ENCODE measurements around the gene LMF1. TPM values are rescaled to one million over a fixed set of nuclear protein-coding genes. Genes with fewer than 3 reads are reported as not detected.
A peak's percentile ranks its signal among the peaks of the same experiment; 100 is the strongest.
"Not testable (repeated sequence)": the region's sequence is repeated elsewhere in the genome, so short reads cannot be mapped to it uniquely, and the experiment has no call there.

The LMF1 gene
- total RNA-seq, 6 experiments from 2014 or later = 10.9 to 20.0 (median 13.8) TPM

DNA sequence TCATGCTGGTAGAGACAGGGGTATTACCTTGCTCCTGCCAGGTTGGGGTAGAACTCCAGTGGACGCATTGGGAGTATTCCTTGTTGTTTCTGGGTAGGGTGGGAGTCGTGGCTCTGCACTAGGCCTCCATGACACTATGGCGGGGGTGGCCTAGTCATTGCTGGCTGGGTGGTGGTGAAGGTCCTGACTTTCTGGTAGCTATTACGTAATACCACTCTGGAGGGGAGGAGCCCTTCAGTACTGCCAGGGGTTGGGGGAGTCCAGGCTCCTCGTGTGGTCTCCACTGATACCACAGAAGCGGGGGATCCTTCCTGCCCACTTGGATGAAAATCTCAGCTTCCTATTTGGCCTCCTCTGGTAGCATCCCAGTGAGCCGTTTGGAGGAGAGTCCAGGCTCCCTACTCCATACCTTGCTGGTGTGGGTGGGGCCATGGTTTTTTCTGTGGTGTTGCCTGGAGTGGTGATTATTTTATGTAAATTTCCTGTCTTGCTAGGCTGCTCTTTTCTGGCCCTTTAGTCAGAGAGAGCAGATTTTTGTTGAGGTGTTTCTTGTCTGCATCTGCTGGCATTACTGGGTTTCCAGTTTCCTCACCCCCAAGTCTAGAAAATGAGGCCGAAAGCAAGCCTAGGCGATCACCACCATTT lies 104.4 kb downstream of the LMF1 start:
- no peak for TF ChIP-seq POLR2A (IDR thresholded peaks at IDR 0.05)
- TF ChIP-seq, protein P1, sequence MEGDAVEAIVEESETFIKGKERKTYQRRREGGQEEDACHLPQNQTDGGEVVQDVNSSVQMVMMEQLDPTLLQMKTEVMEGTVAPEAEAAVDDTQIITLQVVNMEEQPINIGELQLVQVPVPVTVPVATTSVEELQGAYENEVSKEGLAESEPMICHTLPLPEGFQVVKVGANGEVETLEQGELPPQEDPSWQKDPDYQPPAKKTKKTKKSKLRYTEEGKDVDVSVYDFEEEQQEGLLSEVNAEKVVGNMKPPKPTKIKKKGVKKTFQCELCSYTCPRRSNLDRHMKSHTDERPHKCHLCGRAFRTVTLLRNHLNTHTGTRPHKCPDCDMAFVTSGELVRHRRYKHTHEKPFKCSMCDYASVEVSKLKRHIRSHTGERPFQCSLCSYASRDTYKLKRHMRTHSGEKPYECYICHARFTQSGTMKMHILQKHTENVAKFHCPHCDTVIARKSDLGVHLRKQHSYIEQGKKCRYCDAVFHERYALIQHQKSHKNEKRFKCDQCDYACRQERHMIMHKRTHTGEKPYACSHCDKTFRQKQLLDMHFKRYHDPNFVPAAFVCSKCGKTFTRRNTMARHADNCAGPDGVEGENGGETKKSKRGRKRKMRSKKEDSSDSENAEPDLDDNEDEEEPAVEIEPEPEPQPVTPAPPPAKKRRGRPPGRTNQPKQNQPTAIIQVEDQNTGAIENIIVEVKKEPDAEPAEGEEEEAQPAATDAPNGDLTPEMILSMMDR (IDR thresholded peaks at IDR 0.05) = no peak
- Histone ChIP-seq H3K27me3 (no peaks in the 10 kb centered on the region), H3K4me1 (no peaks in the 10 kb centered on the region), H3K27ac (no peak overlapping the region), H3K9me3 (no peaks in the 10 kb centered on the region), H3K36me3 (no peaks in the 10 kb centered on the region), H3K4me3 (no peak overlapping the region)
- intact Hi-C loops (cut with DNase I) = no loop called here
- WGBS (ENCODE audit: insufficient coverage, low coverage, low lambda C conversion rate, missing lambda C conversion rate) = 87% methylated on average over 7 of the region's 9 CpGs
- ATAC-seq = no peak
- no peak for DNase-seq

DNA sequence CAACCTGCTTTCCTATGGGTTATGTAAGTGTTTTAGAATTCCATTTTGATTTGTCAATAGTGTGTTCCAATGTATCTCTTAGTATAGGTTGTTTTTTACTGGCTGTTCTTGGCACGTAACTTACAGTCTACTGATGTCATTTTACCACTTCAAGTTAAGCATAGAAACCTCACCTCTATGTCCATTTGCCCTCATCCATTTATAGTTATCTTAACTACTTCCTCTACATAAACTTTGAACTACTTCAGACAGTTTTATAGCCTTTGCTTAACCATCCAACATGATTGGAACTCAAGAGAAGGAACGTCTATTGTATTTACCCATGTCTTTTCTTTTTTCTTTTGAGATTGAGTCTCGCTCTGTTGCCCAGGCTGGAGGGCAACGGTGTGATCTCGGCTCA lies 105.8 kb downstream of the LMF1 start:
- Histone ChIP-seq H3K4me3 (no peak overlapping the region), H3K36me3 (no peaks in the 10 kb centered on the region), H3K4me1 (no peaks in the 10 kb centered on the region), H3K27ac (no peak overlapping the region), H3K9me3 (no peaks in the 10 kb centered on the region), H3K27me3 (no peaks in the 10 kb centered on the region)
- intact Hi-C loops (cut with DNase I) = no loop called here
- ATAC-seq (no peak), DNase-seq (no peak)
- WGBS (ENCODE audit: insufficient coverage, low coverage, low lambda C conversion rate, missing lambda C conversion rate) = 94% methylated on average over 4 of the region's 5 CpGs
- TF ChIP-seq, protein P1 (IDR thresholded peaks at IDR 0.05) = no peak
- no peak for TF ChIP-seq POLR2A (IDR thresholded peaks at IDR 0.05)

GRCh38 chr16:861446-861845 lies 109.3 kb downstream of the LMF1 start:
- no peak overlapping the region for H3K27ac ChIP-seq
- DNase-seq (peak in 1 of 3 donors; percentile 24), ATAC-seq (no peak)
- no peaks in the 10 kb centered on the region for H3K4me1 ChIP-seq
- intact Hi-C loops (cut with DNase I) = no loop called here
- no peaks in the 10 kb centered on the region for H3K9me3 ChIP-seq
- H3K4me3 ChIP-seq = no peak overlapping the region
- no peaks in the 10 kb centered on the region for H3K27me3 ChIP-seq
- H3K36me3 ChIP-seq = no peaks in the 10 kb centered on the region
- 91% methylated on average over 9 of the region's 17 CpGs for WGBS (ENCODE audit: insufficient coverage, low coverage, low lambda C conversion rate, missing lambda C conversion rate)
- TF ChIP-seq POLR2A (IDR thresholded peaks at IDR 0.05) = no peak
- TF ChIP-seq, protein P1 (IDR thresholded peaks at IDR 0.05) = no peak

DNA sequence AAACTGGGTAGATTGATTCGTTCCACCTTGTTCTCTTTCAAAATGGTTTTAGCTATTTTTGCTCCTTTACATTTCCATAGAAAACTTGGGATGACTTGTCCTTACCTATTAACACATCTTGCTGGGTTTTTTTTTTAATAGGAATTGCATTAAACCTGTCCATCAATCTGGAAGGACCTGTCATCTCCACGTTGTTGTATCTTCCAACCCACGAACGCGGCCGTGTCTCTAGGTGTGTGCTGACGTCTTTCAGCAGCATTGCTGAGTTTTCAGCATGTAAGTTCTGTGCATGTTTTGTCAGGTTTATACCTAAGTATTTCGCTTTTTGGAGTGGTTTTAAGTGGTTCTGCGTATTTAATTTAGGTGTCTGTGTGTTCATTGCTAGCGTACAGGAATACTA lies 109.9 kb downstream of the LMF1 start:
- DNase-seq (no peak), ATAC-seq (no peak)
- WGBS (ENCODE audit: insufficient coverage, low coverage, low lambda C conversion rate, missing lambda C conversion rate) = 90% methylated on average over 10 of the region's 10 CpGs
- Histone ChIP-seq H3K27me3 (no peaks in the 10 kb centered on the region), H3K4me1 (no peaks in the 10 kb centered on the region), H3K9me3 (no peaks in the 10 kb centered on the region), H3K4me3 (no peak overlapping the region), H3K27ac (no peak overlapping the region), H3K36me3 (no peaks in the 10 kb centered on the region)
- TF ChIP-seq, protein P1 (IDR thresholded peaks at IDR 0.05) = no peak
- TF ChIP-seq POLR2A (IDR thresholded peaks at IDR 0.05) = no peak
- intact Hi-C loops (cut with DNase I) = no loop called here

DNA sequence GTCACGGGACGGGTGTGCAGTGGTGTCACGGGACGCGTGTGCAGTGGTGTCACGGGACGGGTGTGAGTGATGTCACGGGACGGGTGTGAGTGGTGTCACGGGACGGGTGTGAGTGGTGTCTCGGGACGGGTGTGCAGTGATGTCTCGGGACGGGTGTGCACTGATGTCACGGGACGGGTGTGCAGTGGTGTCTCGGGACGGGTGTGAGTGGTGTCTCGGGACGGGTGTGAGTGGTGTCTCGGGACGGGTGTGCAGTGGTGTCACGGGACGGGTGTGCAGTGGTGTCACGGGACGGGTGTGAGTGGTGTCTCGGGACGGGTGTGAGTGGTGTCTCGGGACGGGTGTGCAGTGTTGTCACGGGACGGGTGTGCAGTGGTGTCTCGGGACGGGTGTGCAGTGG lies 111.8 kb downstream of the LMF1 start:
- WGBS (ENCODE audit: insufficient coverage, low coverage, low lambda C conversion rate, missing lambda C conversion rate) = 96% methylated on average over 27 of the region's 35 CpGs
- DNase-seq = peak in 1 of 3 donors; percentile 32
- H3K9me3 ChIP-seq; H3K27me3 ChIP-seq; H3K4me1 ChIP-seq; ATAC-seq; intact Hi-C loops (cut with DNase I); H3K36me3 ChIP-seq; H3K27ac ChIP-seq; H3K4me3 ChIP-seq: not testable (repeated sequence)

DNA sequence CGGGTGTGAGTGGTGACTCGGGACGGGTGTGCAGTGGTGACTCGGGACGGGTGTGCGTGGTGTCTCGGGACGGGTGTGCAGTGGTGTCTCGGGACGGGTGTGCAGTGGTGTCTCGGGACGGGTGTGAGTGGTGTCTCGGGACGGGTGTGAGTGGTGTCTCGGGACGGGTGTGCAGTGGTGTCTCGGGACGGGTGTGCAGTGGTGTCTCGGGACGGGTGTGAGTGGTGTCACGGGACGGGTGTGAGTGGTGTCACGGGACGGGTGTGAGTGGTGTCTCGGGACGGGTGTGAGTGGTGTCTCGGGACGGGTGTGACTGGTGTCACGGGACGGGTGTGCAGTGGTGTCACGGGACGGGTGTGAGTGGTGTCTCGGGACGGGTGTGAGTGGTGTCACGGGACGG lies 112.3 kb downstream of the LMF1 start:
- H3K36me3 ChIP-seq; H3K4me1 ChIP-seq; DNase-seq; H3K27ac ChIP-seq; H3K27me3 ChIP-seq; intact Hi-C loops (cut with DNase I); H3K9me3 ChIP-seq; ATAC-seq; H3K4me3 ChIP-seq: not testable (repeated sequence)
- 81% methylated on average over 27 of the region's 36 CpGs for WGBS (ENCODE audit: insufficient coverage, low coverage, low lambda C conversion rate, missing lambda C conversion rate)
